PFSK-1 (cell line): Measurements from ENCODE around the gene ARAP3.

Experiments
- FOXP2 ChIP-seq: optimal IDR thresholded peaks from 2 replicates; pipeline ENCODE3; 2011; ENCODE audit warnings: borderline replicate concordance, control low read depth, inconsistent platforms; ENCODE audit not compliant: insufficient read depth; ENCODE audit errors: extremely low read length, extremely low read depth
- POLR2AphosphoS5 ChIP-seq: IDR thresholded peaks from 2 replicates; pipeline ENCODE4 v1.6.1; 2012; ENCODE audit warnings: low read depth, mild to moderate bottlenecking, control low read depth, low read length, moderate library complexity
- SIN3A ChIP-seq: IDR thresholded peaks from 2 replicates; pipeline ENCODE4 v1.6.1; 2012; ENCODE audit warnings: mild to moderate bottlenecking, low read length, moderate library complexity, borderline replicate concordance; ENCODE audit not compliant: insufficient read depth
- TAF1 ChIP-seq: IDR thresholded peaks from 2 replicates; pipeline ENCODE4 v1.6.1; 2012; ENCODE audit warnings: low read length, control low read depth, borderline replicate concordance; ENCODE audit not compliant: insufficient read depth
- TF ChIP-seq, protein P1 (sequence below), 2 experiments: IDR thresholded peaks; 2 replicates each; pipeline versions ENCODE4 v1.6.1 to v1.8.0; 2011 to 2012; ENCODE audit warnings: low read depth in 2 of 2, low read length in 2 of 2, control low read depth in 1 of 2, inconsistent platforms in 1 of 2, mild to moderate bottlenecking in 1 of 2, moderate library complexity in 1 of 2; ENCODE audit not compliant: insufficient read depth in 1 of 2

Gene ARAP3

DNA sequence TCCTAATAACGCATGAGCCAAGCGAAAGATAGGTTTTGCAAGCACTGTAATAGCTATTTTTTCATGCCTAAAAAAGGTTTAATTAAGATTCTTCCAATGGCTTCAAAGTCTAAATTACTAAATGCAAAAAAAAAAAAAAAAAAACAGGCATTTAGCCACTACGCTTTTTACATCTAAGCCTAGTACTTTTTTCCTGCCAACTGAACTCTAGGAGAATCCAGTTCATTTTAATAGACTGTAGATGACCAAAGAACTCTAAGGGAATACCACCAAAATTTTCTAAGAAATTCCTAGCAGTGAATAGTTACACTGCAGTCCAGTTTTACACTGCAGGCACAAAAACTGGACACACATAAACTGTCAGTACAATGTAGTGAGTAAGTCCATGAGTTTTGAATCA is 73.0 kb downstream of the ARAP3 start:
- TF ChIP-seq FOXP2: no peak
- no peak for TF ChIP-seq POLR2AphosphoS5
- no peak for TF ChIP-seq TAF1
- TF ChIP-seq, protein P1, sequence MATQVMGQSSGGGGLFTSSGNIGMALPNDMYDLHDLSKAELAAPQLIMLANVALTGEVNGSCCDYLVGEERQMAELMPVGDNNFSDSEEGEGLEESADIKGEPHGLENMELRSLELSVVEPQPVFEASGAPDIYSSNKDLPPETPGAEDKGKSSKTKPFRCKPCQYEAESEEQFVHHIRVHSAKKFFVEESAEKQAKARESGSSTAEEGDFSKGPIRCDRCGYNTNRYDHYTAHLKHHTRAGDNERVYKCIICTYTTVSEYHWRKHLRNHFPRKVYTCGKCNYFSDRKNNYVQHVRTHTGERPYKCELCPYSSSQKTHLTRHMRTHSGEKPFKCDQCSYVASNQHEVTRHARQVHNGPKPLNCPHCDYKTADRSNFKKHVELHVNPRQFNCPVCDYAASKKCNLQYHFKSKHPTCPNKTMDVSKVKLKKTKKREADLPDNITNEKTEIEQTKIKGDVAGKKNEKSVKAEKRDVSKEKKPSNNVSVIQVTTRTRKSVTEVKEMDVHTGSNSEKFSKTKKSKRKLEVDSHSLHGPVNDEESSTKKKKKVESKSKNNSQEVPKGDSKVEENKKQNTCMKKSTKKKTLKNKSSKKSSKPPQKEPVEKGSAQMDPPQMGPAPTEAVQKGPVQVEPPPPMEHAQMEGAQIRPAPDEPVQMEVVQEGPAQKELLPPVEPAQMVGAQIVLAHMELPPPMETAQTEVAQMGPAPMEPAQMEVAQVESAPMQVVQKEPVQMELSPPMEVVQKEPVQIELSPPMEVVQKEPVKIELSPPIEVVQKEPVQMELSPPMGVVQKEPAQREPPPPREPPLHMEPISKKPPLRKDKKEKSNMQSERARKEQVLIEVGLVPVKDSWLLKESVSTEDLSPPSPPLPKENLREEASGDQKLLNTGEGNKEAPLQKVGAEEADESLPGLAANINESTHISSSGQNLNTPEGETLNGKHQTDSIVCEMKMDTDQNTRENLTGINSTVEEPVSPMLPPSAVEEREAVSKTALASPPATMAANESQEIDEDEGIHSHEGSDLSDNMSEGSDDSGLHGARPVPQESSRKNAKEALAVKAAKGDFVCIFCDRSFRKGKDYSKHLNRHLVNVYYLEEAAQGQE (IDR thresholded peaks at IDR 0.05; ENCODE audit: insufficient read depth in 1 of 2, low read depth in 2 of 2, low read length in 2 of 2): no peak
- TF ChIP-seq SIN3A: no peak

DNA sequence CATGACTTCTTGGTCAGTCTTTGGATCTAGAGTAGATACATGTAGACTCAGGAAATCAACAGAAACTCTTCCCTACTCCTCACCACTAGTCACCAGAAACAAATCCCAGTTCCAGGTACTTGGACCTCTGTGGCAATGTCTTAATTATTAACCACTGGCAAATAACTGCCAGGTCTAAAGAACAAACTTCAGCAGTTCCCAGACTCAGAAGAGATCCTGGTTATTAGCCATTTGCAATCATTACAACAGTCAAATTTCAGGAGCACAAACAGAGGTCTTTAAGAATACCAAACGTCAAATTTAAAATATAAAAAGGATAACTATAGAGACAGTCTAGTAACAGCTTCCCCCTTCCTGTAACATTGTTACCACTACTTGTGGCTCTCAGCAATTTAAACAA is 73.5 kb downstream of the ARAP3 start:
- no peak for TF ChIP-seq POLR2AphosphoS5
- TF ChIP-seq, protein P1 (IDR thresholded peaks at IDR 0.05; ENCODE audit: insufficient read depth in 1 of 2, low read depth in 2 of 2, low read length in 2 of 2): no peak
- no peak for TF ChIP-seq SIN3A
- TF ChIP-seq TAF1: no peak
- no peak for TF ChIP-seq FOXP2

DNA sequence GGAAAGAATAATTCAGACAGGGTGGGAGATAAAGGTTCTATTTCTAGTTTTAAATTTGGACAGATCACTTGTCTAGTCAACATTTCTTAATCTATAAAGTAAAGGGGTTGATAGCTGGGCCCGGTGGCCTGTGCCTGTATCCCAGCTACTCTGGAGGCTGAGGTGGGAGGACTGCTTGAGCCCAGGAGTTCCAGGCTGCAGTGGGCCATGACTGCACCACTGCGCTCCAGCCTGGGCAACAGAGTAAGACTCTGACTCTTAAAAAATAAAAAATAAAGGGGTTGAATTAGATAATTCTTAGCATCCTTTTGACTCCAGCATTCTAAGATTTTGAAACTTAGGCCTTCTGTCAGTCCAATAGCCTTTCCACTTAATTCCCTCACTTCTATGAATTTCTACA is 74.0 kb downstream of the ARAP3 start:
- TF ChIP-seq POLR2AphosphoS5 (no peak), SIN3A (no peak), TAF1 (no peak), FOXP2 (no peak)
- TF ChIP-seq, protein P1 (IDR thresholded peaks at IDR 0.05; ENCODE audit: insufficient read depth in 1 of 2, low read depth in 2 of 2, low read length in 2 of 2): no peak

DNA sequence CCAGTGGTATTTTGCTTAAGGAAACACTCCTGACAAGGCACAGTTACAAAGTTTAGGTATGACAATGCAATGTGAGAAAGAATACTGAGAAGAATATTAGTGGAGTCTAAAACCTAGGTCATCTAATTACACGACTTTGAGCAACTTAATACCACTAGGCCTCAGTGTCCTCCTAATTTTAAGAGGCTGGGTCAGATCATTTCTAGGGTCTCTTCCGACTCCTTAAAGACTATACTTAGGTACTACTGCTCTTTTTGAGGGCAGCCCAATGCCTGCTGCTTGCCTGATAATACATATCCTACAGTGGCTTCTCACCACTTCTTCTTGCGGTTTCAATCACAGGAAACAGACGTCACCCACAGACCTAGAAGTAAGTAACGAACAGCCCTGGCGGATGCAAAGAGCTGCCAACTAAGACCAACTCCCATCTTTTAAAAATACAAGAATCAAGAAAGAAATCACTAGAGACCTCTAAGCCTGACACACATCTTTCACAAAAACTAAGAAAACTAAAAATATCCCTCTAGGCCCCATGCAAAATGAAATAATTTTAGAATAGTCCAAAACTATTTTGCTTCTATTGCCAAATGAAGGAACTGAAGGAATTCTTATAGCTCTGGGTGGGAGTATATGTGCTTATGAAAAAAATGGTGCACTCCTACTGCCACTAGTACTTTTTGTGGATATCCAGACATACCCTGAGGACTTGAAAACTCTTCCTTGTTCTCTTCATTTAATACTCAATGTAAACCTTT is 76.3 kb downstream of the ARAP3 start:
- no peak for TF ChIP-seq SIN3A
- no peak for TF ChIP-seq POLR2AphosphoS5
- TF ChIP-seq, protein P1 (IDR thresholded peaks at IDR 0.05; ENCODE audit: insufficient read depth in 1 of 2, low read depth in 2 of 2, low read length in 2 of 2): no peak
- TF ChIP-seq TAF1: no peak
- TF ChIP-seq FOXP2: no peak
